Prostate gland (tissue), 2 donors: ENCODE data around the gene ADAMTS13.

ENCODE experiments used
- CTCF ChIP-seq, 4 experiments: fragments of 200-600 bp in 2 of 4; fragments of 450-650 bp in 2 of 4; sonication (generic) in 2 of 4; IDR thresholded peaks; 1 replicate in 3 of 4; 2 replicates in 1 of 4; pipeline ENCODE4 v1.5.1; 2016 to 2019; ENCODE audit warnings: antibody characterized with exemption in 4 of 4, mild to moderate bottlenecking in 2 of 4, moderate library complexity in 2 of 4
- POLR2A ChIP-seq: fragments of 450-650 bp; IDR thresholded peaks from one replicate; pipeline ENCODE4 v1.6.1; 2016; ENCODE audit warnings: antibody characterized with exemption, mild to moderate bottlenecking

- TF ChIP-seq POLR2A (no peak), CTCF (IDR thresholded peaks at IDR 0.05) (no peak)
Measured at GRCh38 chr9:133483611-133484010, 61.4 kb downstream of the ADAMTS13 start.
